Measurements from ENCODE around the gene UBE2J2. TPM values are rescaled to one million over a fixed set of nuclear protein-coding genes. Genes with fewer than 3 reads are reported as not detected.

Gene UBE2J2
- total RNA-seq, 1 experiment from 2014 or later = 182 TPM

GRCh38 chr1:1240822-1241587 lies 32.6 kb downstream of the UBE2J2 start:
- intact Hi-C loops (cut with micrococcal nuclease) = no loop called here
- POLR2A ChIA-PET (ENCODE audit: unreplicated experiment) = interaction anchor here (0.6 kb wide), 1 partner anchor 35 kb away, joined by 11 read pairs; no protein-coding TSS in a partner anchor
- Histone ChIP-seq H3F3A (ENCODE audit: low read length, unreplicated experiment) (no peaks in the 10 kb centered on the region), H3K27me3 (ENCODE audit: low read length) (no peaks in the 10 kb centered on the region), H4K20me1 (ENCODE audit: low read length) (no peaks in the 10 kb centered on the region), H3K27ac (ENCODE audit: low read length) (no peak overlapping the region), H2AFZ (ENCODE audit: low read length) (no peak overlapping the region), H3K79me2 (ENCODE audit: low read length) (no peaks in the 10 kb centered on the region), H3K4me2 (ENCODE audit: low read length) (no peak overlapping the region), H3K9me3 (ENCODE audit: low read length) (no peaks in the 10 kb centered on the region), H3K4me3 (ENCODE audit: low read length) (no peak overlapping the region), H3K4me1 (ENCODE audit: insufficient read depth, low read length) (peaks cover 41% of the 10 kb centered on the region), H3K36me3 (ENCODE audit: low read depth, low read length) (no peaks in the 10 kb centered on the region), H3K9me2 (replicated peaks; ENCODE audit: low read length) (no peaks in the 10 kb centered on the region), H3K9ac (ENCODE audit: low read length) (no peak overlapping the region)
- TF ChIP-seq CTCF (conservative IDR thresholded peaks at IDR 0.05; ENCODE audit: low read depth, low read length) (no peak), EZH2 (IDR thresholded peaks at IDR 0.05; ENCODE audit: low read length, unreplicated experiment) (no peak), EZH2phosphoT487 (IDR thresholded peaks at IDR 0.05; ENCODE audit: borderline replicate concordance, low read length) (no peak)
- DNase-seq = no peak
- no peak for ATAC-seq
- no TSS peak for BruUV-seq (replicated peaks)
- CTCF ChIA-PET = no interaction called here

GRCh38 chr1:1240348-1240732 lies 33.3 kb downstream of the UBE2J2 start:
- Histone ChIP-seq H3K4me3 (ENCODE audit: low read length) (no peak overlapping the region), H3K9me2 (replicated peaks; ENCODE audit: low read length) (no peaks in the 10 kb centered on the region), H3F3A (ENCODE audit: low read length, unreplicated experiment) (no peaks in the 10 kb centered on the region), H3K4me1 (ENCODE audit: insufficient read depth, low read length) (peaks cover 43% of the 10 kb centered on the region), H2AFZ (ENCODE audit: low read length) (no peak overlapping the region), H4K20me1 (ENCODE audit: low read length) (no peaks in the 10 kb centered on the region), H3K9ac (ENCODE audit: low read length) (no peak overlapping the region), H3K4me2 (ENCODE audit: low read length) (no peak overlapping the region; the same call in 1 of the 2 replicates), H3K36me3 (ENCODE audit: low read depth, low read length) (no peaks in the 10 kb centered on the region), H3K27ac (ENCODE audit: low read length) (no peak overlapping the region), H3K9me3 (ENCODE audit: low read length) (no peaks in the 10 kb centered on the region), H3K79me2 (ENCODE audit: low read length) (peaks cover 4% of the 10 kb centered on the region), H3K27me3 (ENCODE audit: low read length) (no peaks in the 10 kb centered on the region)
- BruUV-seq (replicated peaks) = no TSS peak
- ChIA-PET POLR2A (ENCODE audit: unreplicated experiment) (no interaction called here), CTCF (interaction anchor here (1.7 kb wide), 1 partner anchor 24 kb away, joined by 4 read pairs; no protein-coding TSS in a partner anchor)
- DNase-seq (no peak), ATAC-seq (no peak)
- intact Hi-C loops (cut with micrococcal nuclease) = no loop called here
- no peak for TF ChIP-seq CTCF (conservative IDR thresholded peaks at IDR 0.05; ENCODE audit: low read depth, low read length)
- TF ChIP-seq EZH2phosphoT487 (IDR thresholded peaks at IDR 0.05; ENCODE audit: borderline replicate concordance, low read length) = no peak
- TF ChIP-seq EZH2 (IDR thresholded peaks at IDR 0.05; ENCODE audit: low read length, unreplicated experiment) = no peak

Data from PC-3 (cell line).